ENCODE results near the gene TMEM185A.
"Not testable (repeated sequence)": the region's sequence is repeated elsewhere in the genome, so short reads cannot be mapped to it uniquely, and the experiment has no call there.

Gene TMEM185A

DNA sequence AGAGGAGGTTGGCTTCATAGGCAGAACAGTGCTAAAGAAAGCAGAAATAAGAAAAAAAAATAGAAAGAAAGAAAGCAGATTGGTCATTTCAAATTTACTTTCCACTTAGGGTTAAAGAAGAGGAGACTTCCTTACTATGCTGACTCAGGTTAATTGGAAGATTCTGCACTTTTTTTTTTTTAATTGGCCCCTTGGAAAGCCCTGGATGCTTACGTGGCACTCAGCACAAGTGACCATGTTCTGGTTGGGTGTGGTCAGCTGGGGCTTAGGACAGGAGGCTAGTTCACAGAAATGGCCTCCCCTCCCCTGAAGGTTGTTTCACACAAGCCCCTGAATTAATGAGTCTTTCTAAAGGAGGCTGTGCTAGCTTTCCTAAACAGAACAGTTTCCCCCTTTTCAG is 58.8 kb downstream of the TMEM185A start:
- TF ChIP-seq, protein P1, sequence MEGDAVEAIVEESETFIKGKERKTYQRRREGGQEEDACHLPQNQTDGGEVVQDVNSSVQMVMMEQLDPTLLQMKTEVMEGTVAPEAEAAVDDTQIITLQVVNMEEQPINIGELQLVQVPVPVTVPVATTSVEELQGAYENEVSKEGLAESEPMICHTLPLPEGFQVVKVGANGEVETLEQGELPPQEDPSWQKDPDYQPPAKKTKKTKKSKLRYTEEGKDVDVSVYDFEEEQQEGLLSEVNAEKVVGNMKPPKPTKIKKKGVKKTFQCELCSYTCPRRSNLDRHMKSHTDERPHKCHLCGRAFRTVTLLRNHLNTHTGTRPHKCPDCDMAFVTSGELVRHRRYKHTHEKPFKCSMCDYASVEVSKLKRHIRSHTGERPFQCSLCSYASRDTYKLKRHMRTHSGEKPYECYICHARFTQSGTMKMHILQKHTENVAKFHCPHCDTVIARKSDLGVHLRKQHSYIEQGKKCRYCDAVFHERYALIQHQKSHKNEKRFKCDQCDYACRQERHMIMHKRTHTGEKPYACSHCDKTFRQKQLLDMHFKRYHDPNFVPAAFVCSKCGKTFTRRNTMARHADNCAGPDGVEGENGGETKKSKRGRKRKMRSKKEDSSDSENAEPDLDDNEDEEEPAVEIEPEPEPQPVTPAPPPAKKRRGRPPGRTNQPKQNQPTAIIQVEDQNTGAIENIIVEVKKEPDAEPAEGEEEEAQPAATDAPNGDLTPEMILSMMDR (conservative IDR thresholded peaks at IDR 0.05; ENCODE audit: low read depth, low read length): no peak
- no peak for DNase-seq (ENCODE audit: low read depth)
- H3K4me3 ChIP-seq (ENCODE audit: low read depth, low read length): no peak overlapping the region

DNA sequence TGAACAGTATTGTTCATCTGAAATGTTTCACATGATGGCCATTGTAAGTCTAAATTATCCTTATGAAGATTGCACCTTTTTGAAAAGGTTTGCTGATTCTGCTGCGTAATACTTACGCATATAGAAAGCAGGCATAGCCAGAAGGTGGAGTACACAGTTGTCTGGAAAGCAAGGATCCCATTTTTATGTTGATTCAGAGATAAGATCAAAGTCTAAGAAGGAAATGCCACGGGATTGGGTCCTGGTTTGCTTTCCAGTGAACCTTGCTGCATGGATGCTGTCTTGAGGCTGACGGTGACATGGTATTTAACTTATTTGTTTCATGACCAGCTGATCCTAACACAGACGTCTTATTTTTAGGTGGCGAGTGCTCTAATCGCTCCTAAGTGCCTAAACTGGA is 59.8 kb downstream of the TMEM185A start:
- TF ChIP-seq, protein P1 (conservative IDR thresholded peaks at IDR 0.05; ENCODE audit: low read depth, low read length): no peak
- no peak for DNase-seq (ENCODE audit: low read depth)

DNA sequence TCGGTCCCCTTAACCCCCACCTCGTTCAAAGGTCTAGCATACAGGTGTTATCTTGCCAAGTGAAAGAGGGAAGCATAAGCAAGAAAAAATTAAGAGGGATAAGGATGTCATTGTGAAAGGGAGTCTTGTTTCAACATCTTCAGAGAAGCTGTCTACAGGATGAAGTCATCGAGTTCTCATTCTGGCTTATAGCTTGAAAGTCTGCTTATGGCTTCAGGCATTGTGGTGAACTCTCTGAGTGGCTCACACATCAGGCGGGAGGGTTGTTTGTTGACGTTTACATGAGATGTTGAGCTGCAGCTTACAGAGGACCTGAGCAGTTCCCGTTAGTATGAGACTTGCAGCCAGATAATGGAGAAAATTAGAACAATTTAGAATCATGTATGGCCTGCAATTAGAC is 60.9 kb downstream of the TMEM185A start:
- peak; percentile 73 for DNase-seq (ENCODE audit: low read depth)
- TF ChIP-seq, protein P1 (conservative IDR thresholded peaks at IDR 0.05; ENCODE audit: low read depth, low read length): no peak
- H3K4me3 ChIP-seq (ENCODE audit: low read depth, low read length): no peak overlapping the region

More for the DNA sequence above, 59.8 kb downstream of the TMEM185A start:
- H3K4me3 ChIP-seq (ENCODE audit: low read depth, low read length): no peak overlapping the region

DNA sequence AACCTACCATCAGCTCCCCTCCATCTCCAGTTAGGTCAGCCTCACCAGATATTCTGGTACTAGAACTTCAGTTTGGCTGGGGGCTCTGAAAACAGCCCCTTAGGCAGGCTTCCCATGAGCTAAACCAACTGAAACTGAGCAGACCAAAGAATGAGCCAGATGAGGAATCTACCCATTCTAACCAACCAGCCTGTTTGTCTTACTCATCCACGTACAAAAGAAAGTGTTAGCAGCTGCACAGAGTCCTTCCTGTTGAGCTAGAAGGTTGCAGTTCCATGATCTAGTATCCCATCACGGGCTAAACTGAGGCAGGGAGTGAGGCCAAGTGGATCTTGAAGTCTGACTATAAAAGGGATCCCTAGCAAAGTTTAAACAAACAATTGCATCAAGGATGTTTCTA is 61.8 kb downstream of the TMEM185A start:
- peak; percentile 2 for DNase-seq (ENCODE audit: low read depth)
- TF ChIP-seq, protein P1 (conservative IDR thresholded peaks at IDR 0.05; ENCODE audit: low read depth, low read length): no peak
- H3K4me3 ChIP-seq (ENCODE audit: low read depth, low read length): no peak overlapping the region

DNA sequence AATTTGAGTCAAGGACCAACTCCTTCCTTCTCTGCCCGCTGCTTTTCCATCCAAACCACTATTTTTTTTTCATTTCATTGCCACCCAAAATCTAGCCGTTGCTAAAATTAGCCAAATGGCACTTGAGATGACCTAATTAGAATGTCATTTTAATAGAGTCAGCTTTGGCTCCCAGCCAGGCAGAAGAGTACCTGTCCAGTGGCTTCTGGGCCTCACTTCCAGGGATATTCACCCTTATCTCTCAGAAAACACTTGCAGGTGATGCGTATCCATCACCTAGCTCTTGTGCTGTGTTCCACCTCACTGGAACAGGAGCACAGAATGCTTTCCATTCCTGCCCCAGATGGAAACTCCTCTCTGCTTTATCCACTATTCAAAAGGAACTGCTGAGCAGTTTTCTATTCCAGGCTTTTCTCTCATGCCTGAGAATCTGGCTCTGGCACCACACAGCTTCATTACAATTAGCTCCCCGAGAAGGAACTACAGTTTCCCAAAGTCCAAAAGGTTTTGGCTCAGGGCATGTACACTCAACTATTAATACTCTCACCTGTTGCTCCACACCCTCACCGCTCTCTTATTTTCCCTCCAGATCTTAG is 62.8 kb downstream of the TMEM185A start:
- H3K4me3 ChIP-seq (ENCODE audit: low read depth, low read length): no peak overlapping the region
- DNase-seq (ENCODE audit: low read depth): no peak
- TF ChIP-seq, protein P1 (conservative IDR thresholded peaks at IDR 0.05; ENCODE audit: low read depth, low read length): no peak

DNA sequence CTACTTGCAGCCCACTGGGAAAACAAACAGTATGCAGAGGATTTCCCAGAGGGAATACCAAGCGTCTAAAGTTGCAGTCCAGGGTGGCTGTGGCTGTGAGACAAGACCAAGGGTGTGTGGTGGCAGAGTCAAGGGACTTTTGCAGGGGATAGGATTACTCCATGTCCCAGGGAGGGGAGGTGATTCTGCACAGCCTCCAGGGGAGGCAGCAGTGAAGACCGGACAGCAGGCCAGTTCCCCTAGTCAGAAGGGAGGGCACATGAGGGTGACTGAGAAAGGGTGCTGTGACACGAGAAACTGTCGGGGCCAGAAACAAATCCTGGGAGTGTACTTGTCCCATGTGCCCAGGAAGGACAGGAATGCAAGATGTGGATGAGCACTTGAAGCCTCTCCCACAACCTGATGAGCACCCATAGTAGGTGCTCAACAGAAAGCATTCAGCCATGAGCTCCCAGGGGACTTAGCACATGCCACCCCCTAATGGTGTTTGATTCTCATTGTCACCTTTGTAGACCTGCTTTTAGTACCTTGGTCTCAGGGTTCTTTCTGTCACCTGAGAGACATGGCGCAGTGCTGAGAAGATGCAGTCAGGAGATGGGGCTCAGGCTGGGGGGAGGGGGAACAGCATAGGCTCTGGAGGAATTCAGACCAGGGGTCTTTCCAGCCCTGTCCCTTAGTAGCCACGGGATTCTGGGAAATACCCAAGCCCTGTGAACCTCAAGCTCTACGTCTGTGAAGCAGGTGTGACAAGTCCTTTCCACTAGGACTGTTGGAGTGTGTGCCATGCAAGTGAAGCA is 63.8 kb downstream of the TMEM185A start:
- TF ChIP-seq, protein P1 (conservative IDR thresholded peaks at IDR 0.05; ENCODE audit: low read depth, low read length): no peak
- no peak for DNase-seq (ENCODE audit: low read depth)

DNA sequence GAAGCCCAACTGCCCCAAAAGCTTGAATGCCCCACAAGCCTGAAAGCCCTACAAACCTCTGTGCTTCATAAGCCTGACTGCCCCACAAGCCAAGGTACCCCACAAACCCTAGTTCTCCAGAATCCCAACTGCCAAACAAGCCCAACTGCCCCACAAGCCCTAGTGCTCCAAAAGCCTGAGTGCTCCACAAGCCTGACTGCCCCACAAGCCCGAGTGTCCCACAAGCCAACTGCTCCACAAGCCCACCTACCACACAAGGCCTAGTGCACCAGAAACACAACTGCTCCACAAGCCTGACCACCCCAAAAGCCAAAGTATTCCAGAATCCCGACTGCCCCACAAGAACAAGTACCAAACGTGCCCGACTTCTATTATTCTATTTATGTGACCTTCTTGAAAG is 68.2 kb downstream of the TMEM185A start:
- no peak overlapping the region for H3K4me3 ChIP-seq (ENCODE audit: low read depth, low read length)
- TF ChIP-seq, protein P1 (conservative IDR thresholded peaks at IDR 0.05; ENCODE audit: low read depth, low read length): no peak
- no peak for DNase-seq (ENCODE audit: low read depth)

More for the DNA sequence above, 63.8 kb downstream of the TMEM185A start:
- H3K4me3 ChIP-seq (ENCODE audit: low read depth, low read length): no peak overlapping the region

DNA sequence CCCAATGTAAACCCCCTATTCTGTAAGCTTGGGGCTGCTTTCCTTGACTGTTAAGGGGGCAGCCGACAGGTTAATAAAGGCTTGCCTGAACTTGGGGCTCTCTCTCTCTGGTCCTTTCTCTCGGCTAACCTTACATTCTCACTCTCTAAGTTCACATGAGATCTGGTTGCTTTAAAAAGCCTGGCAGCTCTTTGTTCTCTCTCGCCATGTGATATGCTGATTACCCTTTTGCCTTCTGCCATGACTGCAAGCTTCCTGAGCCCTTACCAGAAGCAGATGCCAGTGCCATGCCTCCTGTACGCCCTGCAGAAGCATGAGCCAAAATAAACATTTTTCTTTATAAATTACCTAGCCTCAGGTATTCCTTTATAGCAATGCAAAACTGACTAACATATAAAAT is 76.3 kb downstream of the TMEM185A start:
- not testable (repeated sequence) for H3K4me3 ChIP-seq (ENCODE audit: low read depth, low read length)

DNA sequence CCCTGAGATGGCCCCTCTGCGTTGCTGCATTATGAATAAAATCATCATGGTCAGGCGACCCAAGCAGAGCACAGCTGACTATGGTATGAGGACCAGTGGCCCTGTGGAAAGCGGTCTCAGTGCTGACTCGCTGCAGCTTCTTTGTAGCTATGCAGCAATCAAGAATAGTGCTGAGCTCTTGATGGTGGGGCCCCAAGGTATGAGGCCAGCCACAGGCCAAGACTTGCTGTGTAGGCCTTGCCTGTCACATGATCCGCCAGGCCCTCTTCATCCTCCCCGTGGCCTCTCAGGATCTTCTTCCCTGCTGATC is 79.7 kb downstream of the TMEM185A start:
- not testable (repeated sequence) for H3K4me3 ChIP-seq (ENCODE audit: low read depth, low read length); DNase-seq (ENCODE audit: low read depth)

More for the DNA sequence above, 76.3 kb downstream of the TMEM185A start:
- DNase-seq (ENCODE audit: low read depth): not testable (repeated sequence)

DNA sequence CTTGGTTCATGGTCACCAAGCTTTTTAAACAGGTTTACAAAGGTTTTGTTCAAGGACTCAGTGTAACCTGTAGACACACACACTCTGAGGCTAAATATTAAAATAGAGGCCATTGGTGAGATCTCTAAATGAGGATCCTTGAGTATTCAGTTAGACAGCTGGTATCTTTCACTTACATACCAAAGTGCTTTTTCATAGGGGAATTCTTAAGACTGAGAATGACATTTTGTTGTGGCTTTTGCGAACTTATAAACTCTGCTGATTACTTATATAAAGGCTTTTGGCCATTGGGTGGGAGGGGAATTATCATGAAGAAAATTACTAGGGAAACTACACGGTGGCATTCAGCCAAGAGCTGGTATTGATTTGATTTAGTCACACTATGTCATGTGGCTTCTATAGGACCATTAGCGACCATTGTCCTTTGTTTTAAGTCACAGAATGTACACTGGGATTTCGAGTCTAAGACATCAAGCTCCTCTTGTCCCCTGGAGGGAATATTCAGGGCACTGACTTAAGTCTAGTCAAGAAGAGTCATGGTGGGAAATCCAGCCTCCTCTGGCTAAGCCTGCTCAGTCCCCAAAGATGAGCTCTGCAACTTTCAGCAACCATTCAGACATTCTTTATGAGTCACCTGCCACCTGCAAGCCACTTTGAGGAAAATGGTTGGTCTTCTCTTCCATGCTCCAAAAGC is 80.2 kb downstream of the TMEM185A start:
- DNase-seq (ENCODE audit: low read depth); H3K4me3 ChIP-seq (ENCODE audit: low read depth, low read length): not testable (repeated sequence)

Data from choroid plexus epithelial cell (primary cell).